ENCODE results near the gene TTC23.

TTC23 gene

DNA sequence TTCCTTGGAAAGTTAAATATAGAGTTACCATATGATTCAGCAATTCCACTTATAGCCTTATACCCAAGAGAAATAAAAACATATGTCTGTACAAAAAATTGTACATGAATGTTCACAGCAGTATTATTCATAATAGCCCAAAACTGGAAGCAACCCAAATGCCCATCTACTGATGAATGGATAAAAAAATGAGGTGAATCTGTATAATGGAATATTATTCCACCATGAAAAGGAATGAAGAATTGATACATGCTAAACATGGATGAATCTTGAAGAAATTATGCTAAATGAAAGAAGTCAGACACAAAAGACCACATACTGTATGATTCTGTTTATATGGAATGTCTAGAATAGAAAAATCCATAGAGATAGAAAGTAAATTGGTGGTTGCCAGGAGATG, 61.4 kb downstream of the TTC23 start:
- DNase-seq, result no peak

DNA sequence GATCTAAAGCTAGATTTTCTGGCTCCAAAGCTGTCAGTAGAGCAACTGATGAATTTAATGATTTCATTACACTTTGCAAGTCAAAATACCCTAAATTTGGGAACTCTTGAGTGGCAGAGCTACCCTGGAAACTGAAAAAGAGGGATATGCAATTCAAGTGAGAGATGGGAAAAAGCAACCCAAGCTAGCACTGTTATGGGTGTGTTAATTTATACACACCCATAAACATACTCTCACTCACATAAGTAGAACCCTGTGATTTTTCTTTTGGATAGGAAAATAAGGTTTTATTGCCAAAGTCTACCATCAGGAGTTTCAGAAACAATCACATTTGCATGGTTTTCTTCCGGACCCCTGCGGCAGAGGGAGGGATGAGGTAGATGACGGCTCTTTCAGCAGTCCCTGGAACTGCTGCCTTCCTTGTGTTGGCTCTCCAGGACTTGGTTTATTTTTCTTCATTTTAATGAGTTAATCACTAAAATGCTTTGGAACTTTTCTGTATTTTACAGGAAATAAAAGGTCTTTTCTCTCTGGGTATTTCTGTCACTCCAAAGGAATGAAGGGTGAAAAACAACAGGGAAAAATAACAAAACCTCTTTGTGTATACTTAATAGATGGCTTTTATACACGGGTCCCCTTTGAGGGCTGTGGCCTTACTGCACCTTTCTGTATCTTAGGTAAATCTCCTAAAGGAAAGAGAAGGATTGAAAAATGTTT, 63.8 kb downstream of the TTC23 start:
- DNase-seq, result no peak

DNA sequence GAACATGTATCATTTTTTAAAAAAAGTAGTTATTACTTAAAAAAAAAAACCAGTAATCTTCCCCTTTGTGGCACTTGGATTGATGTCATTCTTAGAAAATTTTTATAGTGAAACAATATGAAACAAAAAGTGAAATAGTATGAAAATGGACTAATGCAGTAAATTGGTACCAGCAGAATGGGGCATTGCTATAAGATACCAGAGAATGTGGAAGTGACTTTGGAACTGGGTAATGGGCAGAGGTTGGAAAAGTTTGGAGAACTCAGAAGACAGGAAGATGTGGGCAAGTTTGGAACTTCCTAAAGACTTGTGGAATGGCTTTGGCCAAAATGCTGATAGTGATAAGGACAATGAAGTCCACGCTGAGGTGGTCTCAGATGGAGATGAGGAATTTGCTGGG, 66.6 kb downstream of the TTC23 start:
- DNase-seq, result no peak

DNA sequence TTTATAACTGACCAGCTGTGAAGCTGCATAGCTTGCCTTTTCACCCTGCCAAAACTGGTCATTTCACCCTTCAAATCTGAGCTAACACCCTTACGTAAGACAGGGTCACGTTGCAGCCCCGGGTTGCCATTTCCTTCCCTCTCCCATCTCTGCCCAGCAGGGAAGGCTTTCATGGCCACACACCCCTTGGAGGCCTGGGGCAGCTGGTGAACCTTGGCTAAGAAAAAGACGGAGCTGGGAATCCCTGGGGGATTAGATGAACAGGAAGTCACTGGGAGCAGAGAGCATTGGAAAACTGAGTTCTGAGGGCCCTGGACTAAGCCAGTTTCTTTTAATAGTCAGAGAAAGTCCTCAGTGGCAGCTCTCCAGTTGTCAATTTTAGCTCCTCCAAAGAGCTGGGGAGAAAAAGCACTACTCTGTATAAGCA, 67.8 kb downstream of the TTC23 start:
- DNase-seq, result no peak

DNA sequence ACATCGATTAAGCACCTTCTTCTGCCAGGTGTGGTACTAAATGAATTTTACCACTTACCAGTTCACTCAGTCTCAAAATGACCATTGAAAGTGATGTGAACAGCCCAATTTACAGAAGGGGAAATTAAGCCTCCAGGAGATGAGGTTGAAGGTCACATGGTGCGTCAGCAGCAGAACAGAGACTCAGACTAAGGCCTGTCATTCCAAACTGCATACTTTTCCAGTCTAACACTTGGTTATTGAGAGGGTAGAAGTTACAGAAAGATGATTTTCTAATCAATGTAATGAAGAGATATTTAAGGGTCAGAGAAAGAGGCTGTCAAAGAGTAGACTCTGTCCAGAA, 68.4 kb downstream of the TTC23 start:
- DNase-seq, result no peak

DNA sequence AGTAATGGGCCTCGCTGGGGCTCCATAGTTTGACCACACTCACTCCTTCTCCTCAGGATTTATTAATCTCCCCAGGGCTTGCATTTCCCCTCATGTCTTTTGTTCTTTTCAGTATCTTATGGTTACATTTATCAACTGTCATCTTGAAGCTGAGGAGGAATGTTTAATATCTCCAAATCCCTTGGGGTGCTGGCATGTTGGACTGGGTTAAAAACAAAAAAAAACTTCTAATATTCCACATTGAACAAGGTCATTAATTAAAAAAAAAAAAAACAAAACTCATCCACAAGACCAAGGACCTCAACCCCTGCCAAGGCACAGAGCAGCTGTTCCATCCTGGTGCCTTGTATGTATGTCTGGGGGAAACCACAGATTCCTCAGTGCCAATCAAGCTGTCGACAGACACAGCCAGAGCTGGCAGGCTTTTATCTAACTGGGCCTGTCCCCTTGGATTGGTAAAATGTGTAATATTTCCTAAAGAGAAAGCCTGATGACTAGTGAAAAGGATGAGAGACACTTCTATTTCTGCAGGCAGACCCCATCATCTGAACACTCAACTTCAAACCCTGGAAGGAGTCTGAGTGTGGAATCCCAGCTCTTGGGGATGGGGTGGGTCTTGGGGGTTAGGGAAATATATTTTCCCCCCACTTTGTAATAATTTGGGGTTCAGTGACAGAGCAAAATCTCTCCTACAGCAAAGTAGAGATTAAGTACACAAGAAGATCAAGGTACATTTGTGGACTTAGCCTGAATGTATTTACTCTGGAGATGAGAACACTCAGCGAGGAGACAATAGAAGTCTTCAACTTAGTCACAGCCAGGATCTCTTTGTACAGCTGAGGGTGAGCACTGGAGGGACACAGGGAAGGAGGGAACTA, 69.1 kb downstream of the TTC23 start:
- DNase-seq, result no peak

DNA sequence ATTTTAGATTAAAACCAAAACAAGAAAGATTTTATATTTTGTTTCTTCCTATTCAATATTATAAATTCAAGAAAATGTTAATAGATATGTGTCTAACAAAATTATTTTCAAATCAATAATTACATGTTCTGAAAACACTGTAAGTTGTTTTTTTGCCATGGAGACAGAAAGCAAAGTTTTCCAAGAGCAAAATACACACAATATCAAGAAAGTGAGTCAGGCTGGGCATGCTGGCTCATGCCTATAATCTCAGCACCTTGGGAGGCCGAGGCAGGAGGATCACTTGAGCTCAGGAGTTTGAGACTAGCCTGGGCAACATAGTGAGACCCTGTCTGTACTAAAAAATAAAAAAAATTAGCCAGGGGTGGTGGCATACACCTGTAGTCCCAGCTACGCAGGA, 71.7 kb downstream of the TTC23 start:
- no peak for DNase-seq

DNA sequence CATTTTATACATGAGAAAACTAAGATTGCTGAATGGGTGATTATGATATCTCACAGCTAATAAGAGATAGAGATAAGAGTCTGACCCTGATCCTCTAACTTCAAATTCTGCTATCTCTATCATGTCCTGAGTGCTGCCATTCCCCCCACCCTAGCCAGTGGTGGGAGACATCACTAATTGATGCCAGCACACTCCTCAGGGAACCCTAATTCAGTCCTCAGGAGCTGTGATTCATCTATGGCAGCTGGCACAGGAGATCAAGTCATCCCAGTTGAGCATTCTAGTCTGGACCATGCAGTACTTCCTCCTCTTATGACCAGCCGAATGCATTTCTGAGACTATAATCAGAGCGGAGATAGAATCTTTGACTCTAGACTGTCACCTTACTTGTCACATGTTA, 72.6 kb downstream of the TTC23 start:
- DNase-seq, result no peak

DNA sequence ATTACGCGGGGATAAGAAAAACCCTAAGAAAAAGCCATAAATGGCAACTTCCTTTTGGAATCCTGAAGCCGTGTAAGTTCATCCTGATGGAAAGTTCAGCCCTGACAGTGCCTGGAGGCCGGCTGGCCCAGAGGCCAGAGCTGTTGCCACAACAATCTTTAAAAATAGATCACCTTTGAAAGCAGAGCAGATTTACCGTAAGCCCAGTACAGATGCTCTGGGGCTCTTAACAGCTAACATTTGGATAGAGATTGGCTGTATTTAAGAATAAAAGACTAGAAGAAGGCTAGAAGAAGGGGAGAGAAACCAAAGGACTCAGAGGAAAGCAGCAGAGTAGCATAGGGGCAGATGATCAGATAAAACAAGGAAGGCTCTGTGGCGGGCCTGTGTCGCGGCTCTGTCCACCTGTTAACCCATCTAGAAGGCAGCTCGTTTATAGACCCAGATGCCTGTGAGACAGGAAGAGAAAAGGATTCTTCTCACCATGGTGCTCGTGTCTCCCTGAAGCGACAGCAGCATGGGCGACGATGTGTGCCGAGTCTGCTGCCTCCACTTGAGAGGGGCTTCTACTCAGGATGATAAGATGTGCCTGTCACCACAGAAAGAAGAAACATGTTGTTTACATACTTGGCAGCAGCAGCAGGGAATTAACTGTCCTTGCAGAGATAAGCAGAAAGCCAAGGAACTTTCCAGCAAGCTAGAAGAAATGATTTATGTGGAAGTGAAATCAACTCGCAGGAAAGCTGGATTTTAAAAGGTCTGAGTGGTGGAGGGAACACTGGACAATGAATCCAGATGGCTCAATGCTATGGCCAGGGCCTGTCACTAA, 74.6 kb downstream of the TTC23 start:
- no peak for DNase-seq

DNA sequence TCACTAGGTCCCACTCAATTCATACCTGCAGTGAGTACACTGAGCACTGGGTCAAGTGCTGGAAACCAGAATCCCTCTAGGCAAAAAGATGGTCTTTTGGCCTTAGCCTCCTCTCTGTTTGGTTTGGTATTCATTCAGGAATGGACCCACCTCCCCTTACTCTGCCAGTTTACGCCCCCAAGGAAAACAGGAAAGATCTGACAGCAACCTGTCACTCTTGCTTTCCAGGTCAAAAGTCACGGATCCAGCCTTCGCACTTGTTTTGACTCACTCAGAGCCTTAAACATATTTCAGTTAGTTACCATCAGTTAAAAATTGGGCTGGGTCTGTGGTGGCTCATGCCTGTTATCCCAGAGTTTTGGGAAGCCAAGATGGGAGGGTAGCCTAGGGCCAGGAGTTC, 76.4 kb downstream of the TTC23 start:
- no peak for DNase-seq

DNA sequence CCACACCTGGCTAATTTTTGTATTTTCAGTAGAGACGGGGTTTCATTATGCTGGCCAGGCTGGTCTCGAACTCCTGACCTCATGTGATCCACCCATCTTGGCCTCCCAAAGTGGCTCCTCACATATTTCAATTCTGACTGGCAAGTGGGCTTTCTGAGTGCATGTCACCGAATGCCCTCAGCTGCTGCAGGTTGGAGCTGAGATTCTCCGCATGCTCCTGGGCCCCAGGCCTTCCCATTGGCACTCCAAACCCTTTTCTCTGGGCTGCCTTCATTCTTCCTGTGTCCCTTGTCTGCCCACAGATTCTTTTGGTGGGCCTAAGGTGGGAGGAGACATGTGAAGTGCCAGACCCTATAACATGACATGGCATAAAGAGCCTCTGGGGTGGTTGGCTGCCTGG, 77.2 kb downstream of the TTC23 start:
- DNase-seq, result no peak

DNA sequence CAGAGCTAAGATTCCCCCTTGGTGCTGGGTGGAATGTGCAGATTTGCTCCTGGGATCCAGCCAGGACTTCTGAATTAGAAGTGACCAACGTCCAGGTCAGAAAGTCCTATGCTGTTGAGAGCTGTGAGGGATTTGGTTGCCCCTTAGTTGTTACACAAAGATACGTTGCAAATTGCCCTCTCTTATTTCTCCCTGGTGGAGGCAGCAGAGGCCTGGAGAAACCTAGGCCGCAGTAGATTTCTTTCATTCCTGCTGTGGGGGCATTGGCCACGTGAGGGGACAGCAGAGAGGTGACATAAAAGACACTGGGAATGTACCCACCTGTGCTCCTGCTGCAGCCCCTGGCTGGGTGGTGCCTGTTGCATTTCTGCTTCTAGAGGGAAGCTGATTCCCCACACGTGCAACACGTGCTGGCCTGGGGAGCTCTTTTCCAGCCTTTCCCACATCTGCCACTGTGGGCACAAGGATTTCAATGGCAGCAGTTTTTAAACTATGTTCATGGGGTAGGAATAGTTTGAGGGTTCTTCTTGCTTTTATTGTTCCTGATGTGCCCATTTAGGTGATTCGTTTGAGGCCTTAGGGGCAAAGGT, 78.8 kb downstream of the TTC23 start:
- no peak for DNase-seq

DNA sequence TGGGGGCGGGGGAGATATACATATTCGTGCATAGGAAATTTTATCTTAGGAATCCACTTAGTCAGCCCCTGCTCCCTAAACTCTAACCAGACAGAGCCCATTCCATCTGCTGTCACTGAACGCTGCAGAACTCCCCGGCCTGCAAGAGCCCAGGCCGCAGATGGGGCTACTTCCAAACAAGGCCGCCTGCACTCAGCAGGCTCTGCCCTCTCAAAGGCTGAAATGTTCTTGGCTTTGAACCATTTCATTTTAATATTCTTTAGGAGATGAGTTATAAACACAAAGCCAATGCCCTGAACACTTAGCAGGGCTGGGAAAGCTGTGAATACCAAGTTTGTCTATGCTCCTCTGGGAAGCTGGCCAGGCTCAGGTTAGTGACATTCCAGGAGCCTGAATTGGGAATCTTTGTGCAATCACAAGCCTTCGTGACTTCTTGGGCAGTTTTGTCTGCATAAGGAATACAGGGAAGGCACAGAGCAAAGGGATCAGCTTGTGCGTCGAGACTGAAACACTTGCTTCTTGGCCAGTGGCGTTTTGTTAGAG, 79.5 kb downstream of the TTC23 start:
- DNase-seq, result no peak

DNA sequence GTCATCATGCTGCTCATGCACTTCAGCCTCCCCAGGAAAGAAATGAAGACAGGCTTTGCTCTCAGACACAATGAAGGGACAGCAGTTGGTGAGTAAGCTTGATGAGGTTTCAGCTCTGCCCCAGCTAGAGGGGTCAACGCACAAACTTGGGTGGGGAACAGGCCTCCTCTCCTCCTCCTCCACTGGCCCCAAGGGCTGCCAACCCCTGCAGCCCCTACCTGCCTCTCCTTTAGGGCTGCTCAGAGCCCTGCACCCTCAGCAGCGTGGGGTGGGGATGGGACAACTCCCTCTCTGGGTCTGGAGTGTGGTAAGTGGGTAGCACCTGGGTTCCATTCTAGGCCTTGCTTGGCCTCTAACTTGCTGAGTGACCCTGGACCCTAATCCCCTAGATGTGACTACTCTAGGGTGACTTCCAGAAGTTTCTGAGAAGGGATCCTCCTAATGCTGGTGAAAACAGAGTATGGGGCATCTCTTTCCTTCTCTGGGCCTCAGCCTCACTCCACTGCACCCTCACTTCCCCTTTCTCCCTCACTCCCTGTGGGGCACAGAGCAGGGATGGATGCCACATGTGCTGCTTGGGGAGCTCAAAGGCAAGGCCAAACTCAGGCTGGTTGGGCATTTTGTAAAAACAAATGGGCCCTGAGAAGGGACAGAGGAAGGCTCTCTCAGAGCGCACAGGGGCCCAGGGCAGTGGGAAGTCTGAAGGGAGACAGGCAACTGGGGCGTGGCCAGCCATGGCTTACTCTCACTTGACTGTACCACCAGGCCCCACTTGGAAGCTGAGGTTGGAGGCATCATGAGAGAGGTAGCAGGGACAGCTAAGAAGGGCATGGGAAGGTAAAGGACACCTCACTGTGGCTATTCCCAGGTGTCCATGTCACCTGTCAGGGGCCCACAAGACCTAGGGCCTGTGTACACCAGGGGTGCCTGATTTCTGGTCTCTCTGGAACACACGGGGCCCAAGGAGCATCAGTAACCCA, 80.5 kb downstream of the TTC23 start:
- no peak for DNase-seq

DNA sequence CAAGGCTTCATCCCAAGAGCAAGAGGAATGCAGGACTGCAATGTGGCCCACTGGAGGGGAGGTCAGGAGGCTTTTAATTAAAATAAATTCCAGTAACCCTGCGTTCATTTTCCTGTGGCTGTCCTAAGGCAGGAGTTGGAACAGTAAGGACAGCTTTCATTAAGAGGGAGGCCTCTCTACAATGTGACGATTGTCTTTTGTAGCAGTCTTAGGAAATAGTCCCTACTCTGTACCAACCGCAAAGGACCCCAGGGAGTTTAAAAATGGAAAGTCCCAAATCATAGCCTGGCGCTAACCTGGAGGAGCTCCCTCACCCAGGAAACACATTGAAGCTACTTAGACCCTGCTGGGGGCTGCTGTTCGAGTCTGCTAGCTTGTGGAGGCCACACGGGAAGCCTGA, 81.7 kb downstream of the TTC23 start:
- DNase-seq, result no peak

DNA sequence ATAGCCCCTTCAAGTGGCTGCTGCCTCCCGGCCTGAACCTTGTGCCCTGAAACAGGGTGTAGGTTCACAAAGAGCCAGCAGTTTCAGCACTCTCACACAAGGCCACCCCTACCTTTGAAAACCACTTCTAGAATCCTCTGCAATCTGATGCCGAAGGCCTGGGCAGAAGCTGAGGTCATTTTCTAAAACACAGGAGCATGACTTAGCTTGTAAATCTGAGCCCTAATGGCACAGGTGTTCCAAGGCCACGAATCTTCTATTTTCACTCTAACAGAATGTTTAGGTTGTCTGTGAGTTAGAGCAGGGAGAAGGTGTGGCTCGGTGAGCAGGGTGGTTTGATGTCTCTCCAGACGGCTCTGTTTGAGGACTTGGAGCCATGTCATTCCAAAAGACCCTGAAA, 82.2 kb downstream of the TTC23 start:
- DNase-seq, result no peak

DNA sequence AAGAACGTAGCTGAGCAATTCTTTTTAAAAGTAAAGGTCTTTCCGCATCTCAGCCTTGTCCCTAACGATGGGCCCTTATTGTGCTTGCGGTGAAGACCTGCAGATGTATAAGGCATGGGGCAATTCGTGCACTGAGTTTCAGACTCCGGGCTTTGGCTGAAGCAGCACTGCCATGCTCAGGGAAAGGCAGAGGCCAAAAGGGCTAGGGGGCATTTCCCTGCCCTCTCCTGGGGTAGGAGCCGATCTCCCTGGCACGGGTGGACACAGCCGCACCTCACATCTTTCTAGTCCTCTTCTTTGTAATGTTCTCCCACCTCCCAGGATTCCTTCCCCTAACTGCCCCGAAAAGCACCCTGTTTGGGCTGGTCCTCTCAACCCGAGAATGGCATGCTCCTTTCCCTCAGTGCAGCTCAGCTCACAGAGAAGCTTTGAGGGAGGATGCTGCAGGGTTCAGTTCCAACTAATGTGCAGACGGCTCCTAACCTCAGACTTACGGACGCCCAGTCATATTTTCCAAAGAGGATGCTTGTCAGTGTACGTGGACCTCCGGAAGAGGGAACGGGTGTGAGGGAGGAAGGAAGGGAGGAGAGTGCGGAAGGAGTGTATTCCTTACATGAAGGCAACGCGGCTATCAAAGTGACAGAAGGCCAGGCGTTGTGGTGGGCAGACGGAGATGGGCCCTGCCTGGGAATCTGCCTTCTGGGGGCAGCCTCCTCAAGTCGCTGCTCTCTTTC, 83.3 kb downstream of the TTC23 start:
- DNase-seq, result no peak

DNA sequence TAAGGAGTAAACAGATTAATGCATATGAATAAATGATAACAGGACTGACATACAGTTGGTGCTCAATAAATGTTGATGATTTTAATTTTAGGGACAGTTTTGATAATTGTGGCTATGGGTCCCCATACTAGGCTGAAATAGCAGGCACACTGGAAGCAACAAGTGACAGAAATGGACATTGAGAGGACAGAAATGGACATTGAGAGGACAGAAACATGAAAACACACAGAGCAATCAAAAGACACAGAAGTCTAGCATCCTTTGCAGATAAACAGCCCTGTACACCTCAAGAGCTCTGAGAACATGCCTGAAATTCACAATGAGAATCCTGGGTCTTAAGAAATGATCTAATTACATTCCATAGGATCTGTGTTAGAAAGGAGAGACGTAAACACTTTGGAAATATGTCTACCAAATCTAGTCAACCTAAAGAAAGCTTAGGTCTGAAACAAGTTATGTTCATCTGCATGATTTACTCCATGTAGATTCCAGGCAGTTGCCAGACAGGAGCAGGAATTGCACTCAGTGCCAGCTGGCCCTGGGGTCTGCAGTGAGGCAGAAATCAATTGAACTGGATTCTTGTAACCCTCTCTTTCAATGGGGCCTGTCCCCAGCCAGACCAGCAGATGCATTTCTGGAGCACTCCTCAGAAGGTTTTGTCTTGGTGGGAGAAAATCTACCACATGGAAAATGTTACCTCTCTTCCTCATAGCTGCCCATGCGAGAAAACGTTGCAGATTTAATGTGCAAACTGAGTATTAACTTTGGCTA, 84.2 kb downstream of the TTC23 start:
- DNase-seq, result no peak

DNA sequence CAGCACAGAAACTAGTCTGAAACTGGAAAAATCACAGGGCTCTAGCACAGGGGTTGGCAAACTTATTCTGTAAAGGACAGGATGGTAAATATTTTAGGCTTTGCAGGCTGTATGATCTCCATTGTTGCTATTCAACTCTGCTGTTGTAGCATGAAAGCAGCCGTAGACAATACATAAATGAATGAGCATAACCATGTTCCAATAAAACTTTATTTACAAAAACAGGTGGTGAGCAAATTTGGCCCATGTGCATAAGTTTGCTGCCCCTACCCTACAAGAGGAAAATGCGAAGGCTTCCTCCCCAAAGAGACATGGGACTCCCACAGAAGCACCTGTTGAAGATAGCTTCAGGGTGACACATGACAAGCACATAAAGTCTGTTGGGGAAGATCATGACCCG, 85.3 kb downstream of the TTC23 start:
- no peak for DNase-seq
